ENCODE results near the gene CFAP58. TPM values are rescaled to one million over a fixed set of nuclear protein-coding genes. Genes with fewer than 3 reads are reported as not detected.

CFAP58 gene
- total and polyA plus RNA-seq, 2 of the 13 experiments (the other 11 are each of a cell fraction or from before 2014, with no cell fraction given), result 0.03 TPM; not detected in 1

GRCh38 chr10:104306897-104307296, 46.7 kb upstream of the CFAP58 start:
- intact Hi-C loops (cut with micrococcal nuclease; ENCODE audit: unreplicated experiment) (no loop called here), in situ Hi-C loops (cut with HindIII; ENCODE audit: extremely low pct_ligation_motif_present, low pct_unique_long_range_greater_than_20kb) (no loop called here)
- ChIA-PET POLR2A (no interaction called here), CTCF (ENCODE audit: low intra/inter-chr PET ratio, low total read pairs) (interaction anchor here (3.0 to 4.1 kb wide), 2 partner anchors 43 kb away, joined by 7 to 42 read pairs; no protein-coding TSS in a partner anchor)
- no TSS peak for BruUV-seq (replicated peaks)
- peak; percentile 14; the same call in 1 of the 2 replicates for TF ChIP-seq RFX1 (IDR thresholded peaks at IDR 0.05)
- no peak for TF ChIP-seq SMYD3 (CRISPR knock-in tag; IDR thresholded peaks at IDR 0.05)
- peaks cover 24% of the 10 kb centered on the region for H3K4me1 ChIP-seq (ENCODE audit: insufficient read depth, low read length)
- H3K79me2 ChIP-seq (ENCODE audit: insufficient read depth, low read length), result no peaks in the 10 kb centered on the region
- no peaks in the 10 kb centered on the region for H4K20me1 ChIP-seq (ENCODE audit: insufficient read depth, low read length)
- FAIRE-seq (no peak), DNase-seq (ENCODE audit: low spot score) (no peak), ATAC-seq (no peak)
- no peak overlapping the region for H3K27ac ChIP-seq (ENCODE audit: extremely low read length, insufficient read depth, low read length)
- H3K4me3 ChIP-seq (replicated peaks in 1 of 3; ENCODE audit: insufficient read depth in 1 of 3, low read depth in 2 of 3, low read length in 3 of 3), result no peak overlapping the region
- no peak overlapping the region for H2AFZ ChIP-seq (ENCODE audit: low read length)
- H3K9ac ChIP-seq (ENCODE audit: insufficient read depth, low read depth, low read length), result no peak overlapping the region
- H3K4me2 ChIP-seq (ENCODE audit: low read depth, low read length), result no peak overlapping the region
- H3K27me3 ChIP-seq (ENCODE audit: control insufficient read depth in 1 of 2, insufficient read depth in 2 of 2, low read length in 2 of 2), result no peaks in the 10 kb centered on the region; a peak in 1 of 5 replicates
- no peaks in the 10 kb centered on the region; a peak in 1 of 5 replicates for H3K36me3 ChIP-seq (replicated peaks in 1 of 2; ENCODE audit: control insufficient read depth in 1 of 2, insufficient read depth in 2 of 2, low read length in 2 of 2)
- 3% methylated on average over 3 of the region's 3 CpGs for WGBS (ENCODE audit: low lambda C conversion rate)
- H3K9me3 ChIP-seq (ENCODE audit: low read length), result no peaks in the 10 kb centered on the region

DNA sequence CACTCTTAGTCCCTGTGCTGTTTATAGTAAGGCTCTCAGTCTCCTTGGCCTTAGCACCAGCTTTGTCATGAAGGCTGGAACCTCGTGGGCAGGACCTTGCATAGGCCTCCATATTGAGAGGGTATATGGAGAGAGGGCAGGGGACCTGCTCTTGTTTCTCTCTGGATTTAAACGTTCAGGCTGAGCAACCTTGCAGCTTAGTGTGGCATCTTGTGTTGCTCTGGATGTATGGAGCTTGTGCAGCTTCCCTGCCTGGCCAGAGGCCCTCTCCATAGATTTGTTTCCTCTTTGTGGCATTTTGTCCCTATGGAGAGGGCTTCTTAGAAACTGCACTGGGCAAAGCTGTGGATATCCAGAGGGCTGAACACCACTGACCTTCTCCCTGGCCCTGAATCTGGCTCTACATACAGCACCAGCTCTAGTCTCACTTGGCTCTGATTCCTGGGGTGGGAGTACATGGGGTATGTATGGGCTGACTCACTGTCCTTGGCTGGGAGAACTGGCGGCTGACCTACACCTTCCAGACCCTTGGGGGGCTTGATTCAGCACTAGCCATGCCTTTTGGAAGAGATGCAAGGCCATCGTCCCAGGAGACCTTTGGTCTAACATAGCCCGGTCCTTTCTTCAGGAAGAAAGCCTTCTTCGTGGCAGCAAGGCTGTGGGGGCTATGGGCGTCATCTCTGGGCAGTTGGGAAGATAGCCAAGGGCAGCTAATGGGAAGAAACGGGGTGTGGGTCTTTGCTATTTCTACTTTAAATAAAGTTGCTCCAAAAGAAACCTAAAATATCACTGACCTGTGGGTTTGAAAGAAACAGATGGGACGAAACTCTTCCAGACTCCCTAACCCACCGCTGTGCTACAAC, 45.8 kb upstream of the CFAP58 start:
- no peaks in the 10 kb centered on the region for H3K79me2 ChIP-seq (ENCODE audit: insufficient read depth, low read length)
- H3K27ac ChIP-seq (ENCODE audit: extremely low read length, insufficient read depth, low read length), result no peak overlapping the region
- H3K4me3 ChIP-seq (replicated peaks in 1 of 3; ENCODE audit: insufficient read depth in 1 of 3, low read depth in 2 of 3, low read length in 3 of 3), result no peak overlapping the region
- no peak overlapping the region for H3K4me2 ChIP-seq (ENCODE audit: low read depth, low read length)
- H4K20me1 ChIP-seq (ENCODE audit: insufficient read depth, low read length), result no peaks in the 10 kb centered on the region
- no peaks in the 10 kb centered on the region; a peak in 1 of 5 replicates for H3K36me3 ChIP-seq (replicated peaks in 1 of 2; ENCODE audit: control insufficient read depth in 1 of 2, insufficient read depth in 2 of 2, low read length in 2 of 2)
- CTCF ChIA-PET (ENCODE audit: low intra/inter-chr PET ratio, low total read pairs), result interaction anchor here (3.0 kb wide), 1 partner anchor 42 kb away, joined by 7 read pairs; no protein-coding TSS in a partner anchor
- no peak overlapping the region for H3K9ac ChIP-seq (ENCODE audit: insufficient read depth, low read depth, low read length)
- 51% methylated on average over 9 of the region's 10 CpGs for WGBS (ENCODE audit: low lambda C conversion rate)
- intact Hi-C loops (cut with micrococcal nuclease; ENCODE audit: unreplicated experiment) (no loop called here), in situ Hi-C loops (cut with HindIII; ENCODE audit: extremely low pct_ligation_motif_present, low pct_unique_long_range_greater_than_20kb) (no loop called here)
- POLR2A ChIA-PET, result no interaction called here
- no TSS peak for BruUV-seq (replicated peaks)
- H2AFZ ChIP-seq (ENCODE audit: low read length), result no peak overlapping the region
- DNase-seq (ENCODE audit: low spot score) (no peak), FAIRE-seq (no peak), ATAC-seq (no peak; the same call in 2 of the 3 replicates)
- H3K9me3 ChIP-seq (ENCODE audit: low read length), result no peaks in the 10 kb centered on the region
- peaks cover 23% of the 10 kb centered on the region for H3K4me1 ChIP-seq (ENCODE audit: insufficient read depth, low read length)
- no peaks in the 10 kb centered on the region; a peak in 1 of 5 replicates for H3K27me3 ChIP-seq (ENCODE audit: control insufficient read depth in 1 of 2, insufficient read depth in 2 of 2, low read length in 2 of 2)
- TF ChIP-seq IKZF4 (CRISPR knock-in tag; IDR thresholded peaks at IDR 0.05; ENCODE audit: borderline replicate concordance, low read depth, not compliant biosample characterization) (no peak), SMAD1 (CRISPR knock-in tag; IDR thresholded peaks at IDR 0.05; ENCODE audit: borderline replicate concordance, low read depth) (no peak), ZNF235 (CRISPR knock-in tag; IDR thresholded peaks at IDR 0.05; ENCODE audit: borderline replicate concordance) (no peak), HNF1B (CRISPR knock-in tag; IDR thresholded peaks at IDR 0.05) (no peak), ESRRA (CRISPR knock-in tag; IDR thresholded peaks at IDR 0.05; ENCODE audit: low read depth) (no peak), TOE1 (CRISPR knock-in tag; IDR thresholded peaks at IDR 0.05) (no peak), ZNF672 (CRISPR knock-in tag; IDR thresholded peaks at IDR 0.05) (no peak), KLF13 (CRISPR knock-in tag; IDR thresholded peaks at IDR 0.05) (no peak), FLYWCH1 (CRISPR knock-in tag; IDR thresholded peaks at IDR 0.05) (no peak), ZNF629 (CRISPR knock-in tag; conservative IDR thresholded peaks at IDR 0.05) (no peak), SMAD9 (CRISPR knock-in tag; IDR thresholded peaks at IDR 0.05) (no peak), ZNF577 (CRISPR knock-in tag; IDR thresholded peaks at IDR 0.05; ENCODE audit: borderline replicate concordance, low read depth) (no peak)
- TF ChIP-seq, protein P1, sequence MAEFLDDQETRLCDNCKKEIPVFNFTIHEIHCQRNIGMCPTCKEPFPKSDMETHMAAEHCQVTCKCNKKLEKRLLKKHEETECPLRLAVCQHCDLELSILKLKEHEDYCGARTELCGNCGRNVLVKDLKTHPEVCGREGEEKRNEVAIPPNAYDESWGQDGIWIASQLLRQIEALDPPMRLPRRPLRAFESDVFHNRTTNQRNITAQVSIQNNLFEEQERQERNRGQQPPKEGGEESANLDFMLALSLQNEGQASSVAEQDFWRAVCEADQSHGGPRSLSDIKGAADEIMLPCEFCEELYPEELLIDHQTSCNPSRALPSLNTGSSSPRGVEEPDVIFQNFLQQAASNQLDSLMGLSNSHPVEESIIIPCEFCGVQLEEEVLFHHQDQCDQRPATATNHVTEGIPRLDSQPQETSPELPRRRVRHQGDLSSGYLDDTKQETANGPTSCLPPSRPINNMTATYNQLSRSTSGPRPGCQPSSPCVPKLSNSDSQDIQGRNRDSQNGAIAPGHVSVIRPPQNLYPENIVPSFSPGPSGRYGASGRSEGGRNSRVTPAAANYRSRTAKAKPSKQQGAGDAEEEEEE (CRISPR knock-in tag; IDR thresholded peaks at IDR 0.05; ENCODE audit: borderline replicate concordance), result no peak
